Superior temporal gyrus (tissue), 1 donor: ENCODE results near the gene OR52L1.
"Not testable (repeated sequence)": the region's sequence is repeated elsewhere in the genome, so short reads cannot be mapped to it uniquely, and the experiment has no call there.

Experiments
- DNase-seq: peaks from one replicate; pipeline ENCODE4 v3.0.0-alpha.2; 2016; ENCODE audit errors: extremely low spot score

Gene OR52L1

GRCh38 chr11:5986885-5987284 lies at the start of gene OR52L1:
OR52L1 (minus strand) TSS chr11:5986985; CDS start chr11:5986930, 55 bp downstream.
- no peak for DNase-seq

GRCh38 chr11:6030708-6031405 lies 44.1 kb upstream of the OR52L1 start, which contains the start of gene OR56A1:
OR56A1 (minus strand) TSS chr11:6030758; CDS start chr11:6027692, 3,066 bp downstream.
- DNase-seq: no peak

- no peak for DNase-seq
These were observed 40.7 kb upstream of the OR52L1 start for GRCh38 chr11:6027501-6027900.

- no peak for DNase-seq
These were observed 38.3 kb upstream of the OR52L1 start for GRCh38 chr11:6025056-6025455.

GRCh38 chr11:6022956-6023355 lies 36.2 kb upstream of the OR52L1 start:
- DNase-seq: peak; percentile 70

GRCh38 chr11:6013042-6013441 lies 26.3 kb upstream of the OR52L1 start:
- no peak for DNase-seq

GRCh38 chr11:6012035-6012668 lies 25.4 kb upstream of the OR52L1 start:
- no peak for DNase-seq

GRCh38 chr11:6006846-6007245 lies 20.1 kb upstream of the OR52L1 start, which contains the start of gene OR56A4:
OR56A4 (minus strand) TSS chr11:6006946; CDS start chr11:6002992, 3,954 bp downstream.
- DNase-seq: no peak

- DNase-seq: no peak
These were observed 19.6 kb upstream of the OR52L1 start for GRCh38 chr11:6006395-6006794.

GRCh38 chr11:6002202-6002699 lies 15.5 kb upstream of the OR52L1 start:
- no peak for DNase-seq

- no peak for DNase-seq
These were observed 8.0 kb upstream of the OR52L1 start for GRCh38 chr11:5994791-5995190.

GRCh38 chr11:5992604-5993251 lies 5.9 kb upstream of the OR52L1 start:
- DNase-seq: no peak

- no peak for DNase-seq
These were observed 5.4 kb upstream of the OR52L1 start for GRCh38 chr11:5992150-5992549.

- no peak for DNase-seq
These were observed 2.4 kb upstream of the OR52L1 start for GRCh38 chr11:5989203-5989602.

GRCh38 chr11:5983443-5983842 lies 3.3 kb downstream of the OR52L1 start:
- no peak for DNase-seq

- no peak for DNase-seq
These were observed 13.3 kb downstream of the OR52L1 start for GRCh38 chr11:5973530-5973929.

- no peak for DNase-seq
These were observed 18.4 kb downstream of the OR52L1 start, which contains the start of gene OR56A5 for GRCh38 chr11:5968394-5968793. OR56A5 (minus strand) TSS chr11:5968494; CDS start chr11:5968494, 0 bp downstream.

- no peak for DNase-seq
These were observed 19.1 kb downstream of the OR52L1 start for GRCh38 chr11:5967708-5968107.

- DNase-seq: no peak
These were observed 19.8 kb downstream of the OR52L1 start for GRCh38 chr11:5966958-5967357.

GRCh38 chr11:5960704-5961320 lies 26.0 kb downstream of the OR52L1 start:
- DNase-seq: not testable (repeated sequence)

- DNase-seq: no peak
These were observed 31.2 kb downstream of the OR52L1 start for GRCh38 chr11:5955586-5955985.

GRCh38 chr11:5941951-5942350 lies 44.8 kb downstream of the OR52L1 start, which contains the start of gene OR56A3:
OR56A3 (plus strand) TSS chr11:5942251; CDS start chr11:5947347, 5,096 bp downstream.
- DNase-seq: no peak
